Middle frontal gyrus (tissue), 1 donor: ENCODE results near the gene CSTF3.
"Not testable (repeated sequence)": the region's sequence is repeated elsewhere in the genome, so short reads cannot be mapped to it uniquely, and the experiment has no call there.

Source experiments
- DNase-seq: peaks from one replicate; pipeline ENCODE4 v3.0.0-alpha.2; 2015; ENCODE audit warnings: low spot score; ENCODE audit errors: extremely low spot score

The CSTF3 gene

DNA sequence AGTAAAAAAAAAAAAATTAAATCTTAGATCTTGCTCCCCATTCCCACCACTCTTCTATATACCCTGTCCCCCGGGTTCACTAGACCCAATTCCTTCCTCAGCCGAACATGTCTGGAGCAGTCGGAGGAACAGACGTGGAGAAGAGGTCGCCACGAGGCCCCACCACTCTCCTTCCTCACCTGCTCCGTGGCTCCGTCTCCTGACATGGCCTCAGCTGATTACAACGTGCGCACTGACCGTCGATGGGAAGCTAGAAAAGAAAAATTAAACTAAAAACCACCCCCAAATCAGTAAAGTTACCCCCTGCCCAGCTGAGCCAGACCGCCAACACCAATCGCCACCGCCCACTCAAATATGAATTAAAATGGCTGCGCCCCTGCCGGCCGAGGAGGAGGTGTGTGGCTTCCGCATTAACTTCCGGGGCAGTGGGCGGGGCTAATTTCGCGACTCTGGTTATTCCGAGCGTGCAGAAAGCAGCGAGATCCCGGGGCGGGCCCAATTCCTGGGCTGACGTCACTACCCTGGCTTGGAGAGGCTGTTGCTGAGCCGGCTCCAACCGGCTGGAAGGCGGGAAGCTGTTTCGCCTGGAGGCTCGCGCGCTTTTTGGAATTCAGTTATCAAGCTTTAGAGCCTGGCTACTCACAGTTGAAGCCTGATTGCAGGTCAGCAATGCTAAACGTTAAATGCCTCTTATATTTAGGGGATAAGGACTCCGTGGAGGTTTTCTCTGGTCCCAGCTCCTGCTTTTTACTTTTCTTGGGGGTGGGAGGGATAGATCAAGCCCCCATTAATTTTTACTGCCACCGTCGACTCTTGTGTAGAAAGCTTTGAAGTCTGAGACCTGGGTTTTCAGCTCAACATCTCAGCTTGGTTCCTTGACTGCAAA, at the start of gene CSTF3:
TSS of gene CSTF3 (minus strand) at position 361 of the 886 bp plus-strand sequence. CDS start at position 206, 155 bp downstream.
- DNase-seq: peak; percentile 99

- no peak for DNase-seq
These were observed 46.9 kb upstream of the CSTF3 start for GRCh38 chr11:33208150-33208549.

- DNase-seq: no peak
These were observed 46.2 kb upstream of the CSTF3 start for GRCh38 chr11:33207408-33207985.

DNA sequence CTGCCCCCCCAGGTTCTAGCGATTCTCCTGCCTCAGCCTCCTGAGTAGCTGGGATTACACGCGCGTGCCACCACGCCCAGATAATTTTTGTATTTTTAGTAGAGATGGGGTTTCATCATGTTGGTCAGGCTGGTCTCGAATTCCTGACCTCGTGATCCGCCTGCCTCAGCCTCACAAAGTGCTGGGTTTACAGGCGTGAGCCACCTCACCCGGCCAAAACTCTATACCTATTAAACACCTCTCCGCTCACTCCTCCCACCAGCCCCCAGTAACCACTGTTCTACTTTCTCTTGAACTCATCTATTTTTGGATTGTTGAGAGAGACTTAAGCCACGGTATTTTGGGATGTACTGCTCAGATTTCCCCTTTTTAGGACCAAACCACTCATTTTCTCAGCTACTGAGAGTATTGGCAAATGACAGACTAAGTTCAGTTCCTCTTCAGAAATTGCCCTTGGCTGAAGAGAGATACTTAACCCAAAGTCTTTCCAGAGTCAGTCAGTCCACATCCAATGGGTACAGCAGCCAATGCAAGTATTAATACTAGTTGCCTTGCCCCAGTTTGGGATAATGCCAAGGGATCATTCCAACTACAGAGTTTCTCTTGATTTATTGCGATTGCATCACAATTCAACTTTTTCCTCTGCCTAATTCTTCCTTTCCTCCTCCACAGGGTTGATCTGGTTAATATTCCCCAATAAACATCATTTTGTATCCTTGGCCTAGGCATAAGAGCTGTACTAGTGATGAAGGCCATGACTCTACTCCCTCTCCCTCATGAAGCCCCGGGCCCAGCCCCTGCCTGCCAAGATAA, 36.8 kb upstream of the CSTF3 start:
- DNase-seq: no peak

DNA sequence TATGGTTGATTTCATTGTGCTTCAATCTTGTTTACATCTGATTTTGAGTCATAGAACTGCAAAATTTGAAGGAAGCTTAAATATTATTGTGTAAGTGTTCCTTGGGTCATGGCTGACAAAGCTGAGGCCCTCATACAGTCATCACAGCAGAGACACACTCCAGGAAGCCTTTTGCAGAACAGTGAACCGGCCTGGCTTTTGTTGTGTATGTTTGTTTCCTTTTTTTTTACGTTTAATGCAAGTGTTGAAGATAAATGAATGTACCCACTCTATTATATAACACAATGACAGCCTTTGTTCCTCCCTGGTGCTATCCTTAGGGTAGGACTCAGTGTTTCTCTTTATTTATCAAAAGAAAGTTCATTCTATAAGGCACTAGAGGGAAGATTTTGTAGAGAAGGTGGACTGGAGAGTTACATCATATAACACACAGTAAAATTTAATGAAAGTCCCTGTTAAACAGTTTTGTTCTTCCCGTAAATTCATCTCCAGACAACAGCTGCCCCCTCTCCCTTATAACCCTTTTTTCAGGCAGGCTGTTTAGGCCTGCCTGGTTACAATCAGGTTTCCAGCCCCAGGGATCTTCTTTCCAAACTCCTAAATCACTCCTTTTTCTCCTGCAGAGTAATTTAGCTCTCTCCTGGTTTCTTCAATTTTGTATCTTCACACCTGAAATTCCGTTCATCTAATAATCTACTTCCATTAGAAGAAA, 34.3 kb upstream of the CSTF3 start:
- no peak for DNase-seq

- no peak for DNase-seq
These were observed 33.2 kb upstream of the CSTF3 start for GRCh38 chr11:33194455-33194854.

- no peak for DNase-seq
These were observed 30.2 kb upstream of the CSTF3 start for GRCh38 chr11:33191467-33191866.

- no peak for DNase-seq
These were observed 26.9 kb upstream of the CSTF3 start for GRCh38 chr11:33187998-33188722.

DNA sequence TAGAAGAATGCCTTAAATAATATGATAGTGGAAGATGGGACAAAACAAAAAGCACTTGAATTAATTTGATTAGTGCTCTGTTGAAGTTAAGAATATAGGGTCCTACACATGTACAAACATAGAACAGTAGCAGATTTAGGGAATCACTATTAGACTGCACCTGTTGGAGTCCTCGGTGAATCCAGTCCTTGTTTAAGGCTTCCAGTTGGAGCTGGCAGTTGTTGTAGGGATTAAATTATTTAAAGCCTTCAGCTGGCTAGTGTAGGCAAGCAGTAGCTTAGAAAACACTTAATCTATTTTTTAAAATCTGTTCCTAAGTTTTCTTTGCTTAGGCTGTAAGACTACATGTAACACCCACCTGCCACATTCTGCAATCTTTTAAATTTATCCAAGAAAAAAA, 24.5 kb upstream of the CSTF3 start:
- no peak for DNase-seq

DNA sequence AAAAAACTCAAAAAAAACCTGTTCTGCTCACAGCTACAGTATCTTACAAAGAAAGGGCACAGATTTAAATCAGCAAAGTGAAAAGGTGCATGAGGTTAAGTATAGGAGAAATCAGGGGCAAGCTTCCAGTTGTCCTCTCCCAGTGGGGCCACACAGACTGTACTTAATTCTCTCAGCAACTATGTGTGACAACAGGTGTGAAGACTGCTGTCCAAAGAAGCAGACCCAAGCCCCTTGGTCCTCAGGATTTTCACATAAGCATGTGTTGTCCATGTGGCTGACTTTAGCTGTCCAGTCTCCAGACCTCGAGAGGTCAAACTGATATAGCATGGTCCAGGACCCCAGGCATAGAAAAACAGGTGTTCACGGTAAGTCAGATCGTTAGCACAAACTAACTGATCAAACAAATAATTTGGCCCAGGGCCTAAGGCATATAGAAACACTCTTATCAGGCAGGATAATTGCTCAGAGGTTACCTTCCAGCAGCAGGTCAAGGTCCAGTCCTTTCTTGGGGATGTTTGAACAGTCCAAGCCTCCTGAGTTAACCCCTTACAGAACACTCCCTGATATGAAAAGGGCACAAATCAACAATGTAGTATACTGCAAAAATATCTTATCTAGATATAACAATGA, 21.1 kb upstream of the CSTF3 start:
- DNase-seq: no peak

GRCh38 chr11:33179348-33179803, 18.1 kb upstream of the CSTF3 start:
- no peak for DNase-seq

- no peak for DNase-seq
These were observed 17.3 kb upstream of the CSTF3 start for GRCh38 chr11:33178443-33179180.

- DNase-seq: no peak
These were observed 16.5 kb upstream of the CSTF3 start for GRCh38 chr11:33177676-33178336.

DNA sequence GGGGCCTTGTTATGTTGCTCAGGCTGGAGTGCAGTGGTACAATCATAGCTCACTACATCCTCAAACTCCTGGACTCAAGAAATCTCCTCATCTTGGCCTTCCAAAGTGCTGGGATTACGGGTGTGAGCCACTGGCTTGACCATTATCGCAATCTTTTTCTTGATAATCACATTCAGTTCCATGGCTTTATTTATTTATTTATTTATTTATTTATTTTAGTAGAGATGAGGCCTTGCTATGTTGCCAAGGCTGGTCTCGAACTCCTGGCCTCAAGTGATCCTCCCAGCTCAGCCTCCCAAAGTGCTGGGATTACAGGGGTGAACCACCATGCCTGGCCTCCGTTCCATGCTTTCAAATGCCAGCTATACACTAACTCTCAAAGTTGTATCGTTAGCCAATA, 15.5 kb upstream of the CSTF3 start:
- DNase-seq: not testable (repeated sequence)

GRCh38 chr11:33172996-33173395, 11.7 kb upstream of the CSTF3 start:
- DNase-seq: no peak

GRCh38 chr11:33172345-33172744, 11.1 kb upstream of the CSTF3 start:
- no peak for DNase-seq

DNA sequence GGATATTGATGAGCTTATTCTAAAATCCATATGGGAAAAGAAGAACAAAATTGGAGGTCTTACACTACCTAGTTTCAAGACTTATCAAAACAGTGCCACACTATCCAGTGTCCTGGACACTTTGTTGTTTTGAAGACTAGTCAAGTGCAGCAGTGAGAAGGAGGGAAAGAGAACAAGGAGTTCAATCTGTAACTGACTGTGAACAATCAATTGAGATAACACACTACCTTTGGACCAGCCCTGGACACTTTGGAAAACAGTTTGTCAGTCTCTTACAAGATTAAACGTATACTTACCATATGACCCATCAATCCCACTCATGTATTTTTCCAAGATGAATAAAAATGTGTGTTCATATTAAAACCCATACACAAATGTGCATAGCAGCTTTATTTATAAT, 10.0 kb upstream of the CSTF3 start:
- no peak for DNase-seq

GRCh38 chr11:33168709-33169200, 7.5 kb upstream of the CSTF3 start:
- no peak for DNase-seq

DNA sequence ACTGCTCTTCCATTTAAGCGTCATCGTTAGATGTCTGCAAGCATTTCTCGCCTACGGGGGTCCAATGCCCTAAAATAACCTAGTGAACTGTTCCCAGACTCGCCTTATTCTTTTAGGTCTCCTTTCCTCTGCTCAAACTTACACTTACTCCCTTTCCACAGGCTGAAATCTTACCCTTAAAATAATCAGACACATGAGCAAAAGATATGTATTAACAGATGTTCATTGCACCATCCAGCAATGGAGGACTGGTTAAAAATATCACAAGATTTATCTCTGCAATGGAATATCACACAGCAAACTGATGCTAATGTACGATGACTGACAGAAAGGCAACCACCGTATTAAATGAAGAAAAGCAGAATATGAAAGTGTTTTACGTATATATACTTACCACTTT, 1.6 kb upstream of the CSTF3 start:
- DNase-seq: no peak
